ENCODE measurements around the gene HOXA9.

- TF ChIP-seq CTCF (IDR thresholded peaks at IDR 0.05) = no peak
- no peak for TF ChIP-seq POLR2A (IDR thresholded peaks at IDR 0.05)
- TF ChIP-seq EP300 (IDR thresholded peaks at IDR 0.05) = no peak
These were observed 35.6 kb upstream of the HOXA9 start for GRCh38 chr7:27200761-27201579.

Measured in sigmoid colon (tissue), 4 donors.